ENCODE measurements around the gene PPIA. TPM values are rescaled to one million over a fixed set of nuclear protein-coding genes. Genes with fewer than 3 reads are reported as not detected.
A peak's percentile ranks its signal among the peaks of the same experiment; 100 is the strongest.
"Not testable (repeated sequence)": the region's sequence is repeated elsewhere in the genome, so short reads cannot be mapped to it uniquely, and the experiment has no call there.

PPIA gene
- total RNA-seq, 2 donors from 2014 or later: 957 to 1,544 TPM

GRCh38 chr7:44824894-44825526 lies 28.5 kb downstream of the PPIA start:
- no peaks in the 10 kb centered on the region for H3K27me3 ChIP-seq (replicated peaks; ENCODE audit: insufficient read depth)
- no peak for DNase-seq (ENCODE audit: low spot score)
- H3K9me3 ChIP-seq: no peaks in the 10 kb centered on the region
- no peak for TF ChIP-seq POLR2AphosphoS5 (IDR thresholded peaks at IDR 0.05)
- WGBS: 71% methylated on average over 2 of the region's 2 CpGs
- no peaks in the 10 kb centered on the region for H3K4me1 ChIP-seq (replicated peaks)
- H3K36me3 ChIP-seq: no peaks in the 10 kb centered on the region
- intact Hi-C loops (cut with DNase I): no loop called here
- no peak overlapping the region for H3K4me3 ChIP-seq
- H3K27ac ChIP-seq: no peak overlapping the region

- intact Hi-C loops (cut with DNase I): no loop called here
- Histone ChIP-seq H3K36me3 (no peaks in the 10 kb centered on the region), H3K27me3 (replicated peaks; ENCODE audit: insufficient read depth) (no peaks in the 10 kb centered on the region), H3K4me3 (no peak overlapping the region), H3K9me3 (no peaks in the 10 kb centered on the region), H3K4me1 (replicated peaks) (no peaks in the 10 kb centered on the region), H3K27ac (no peak overlapping the region)
- WGBS: 89% methylated on average over 3 of the region's 3 CpGs
- DNase-seq (ENCODE audit: low spot score): no peak
- TF ChIP-seq POLR2AphosphoS5 (IDR thresholded peaks at IDR 0.05) (no peak), CTCF (IDR thresholded peaks at IDR 0.05) (no peak), POLR2A (IDR thresholded peaks at IDR 0.05) (no peak)
Observed at GRCh38 chr7:44827567-44827966, 31.1 kb downstream of the PPIA start.

GRCh38 chr7:44838751-44839150 lies 42.3 kb downstream of the PPIA start:
- no peaks in the 10 kb centered on the region for H3K9me3 ChIP-seq
- no peak overlapping the region for H3K4me3 ChIP-seq
- DNase-seq (ENCODE audit: low spot score): no peak
- H3K27me3 ChIP-seq (replicated peaks; ENCODE audit: insufficient read depth): no peaks in the 10 kb centered on the region
- no peak overlapping the region for H3K27ac ChIP-seq
- H3K4me1 ChIP-seq (replicated peaks): no peaks in the 10 kb centered on the region
- intact Hi-C loops (cut with DNase I): no loop called here
- H3K36me3 ChIP-seq: no peaks in the 10 kb centered on the region
- TF ChIP-seq POLR2A (IDR thresholded peaks at IDR 0.05): no peak
- no peak for TF ChIP-seq POLR2AphosphoS5 (IDR thresholded peaks at IDR 0.05)
- TF ChIP-seq CTCF (IDR thresholded peaks at IDR 0.05): no peak
- WGBS: 53% methylated on average over 2 of the region's 2 CpGs

- H3K27me3 ChIP-seq (replicated peaks; ENCODE audit: insufficient read depth); intact Hi-C loops (cut with DNase I); H3K27ac ChIP-seq; H3K9me3 ChIP-seq; DNase-seq (ENCODE audit: low spot score); H3K4me1 ChIP-seq (replicated peaks); H3K4me3 ChIP-seq; H3K36me3 ChIP-seq: not testable (repeated sequence)
- 90% methylated on average over 8 of the region's 8 CpGs for WGBS
Observed at GRCh38 chr7:44842675-44843074, 46.2 kb downstream of the PPIA start.

- H3K27me3 ChIP-seq (replicated peaks; ENCODE audit: insufficient read depth); H3K4me3 ChIP-seq; H3K9me3 ChIP-seq; H3K4me1 ChIP-seq (replicated peaks); intact Hi-C loops (cut with DNase I); DNase-seq (ENCODE audit: low spot score); H3K27ac ChIP-seq; H3K36me3 ChIP-seq: not testable (repeated sequence)
- 97% methylated on average over 5 of the region's 5 CpGs for WGBS
Observed at GRCh38 chr7:44843440-44843839, 47.0 kb downstream of the PPIA start.

- Histone ChIP-seq H3K36me3 (no peaks in the 10 kb centered on the region), H3K27ac (no peak overlapping the region), H3K4me3 (no peak overlapping the region), H3K27me3 (replicated peaks; ENCODE audit: insufficient read depth) (no peaks in the 10 kb centered on the region), H3K9me3 (no peaks in the 10 kb centered on the region), H3K4me1 (replicated peaks) (no peaks in the 10 kb centered on the region)
- no peak for DNase-seq (ENCODE audit: low spot score)
- intact Hi-C loops (cut with DNase I): loop anchor here (5.0 kb wide), 4 partner anchors 42 to 263 kb away; partner anchors contain the start of genes PURB, TMED4 and ZMIZ2
- TF ChIP-seq POLR2AphosphoS5 (IDR thresholded peaks at IDR 0.05) (no peak), POLR2A (IDR thresholded peaks at IDR 0.05) (no peak), CTCF (IDR thresholded peaks at IDR 0.05) (no peak)
Observed at GRCh38 chr7:44845451-44845850, 49.0 kb downstream of the PPIA start.

- WGBS: 58% methylated on average over 11 of the region's 11 CpGs
- Histone ChIP-seq H3K27ac (peak overlapping the region in 1 of 2 donors; percentile 96), H3K4me3 (peak overlapping the region; percentile 62 to 87)
- not testable (repeated sequence) for H3K27me3 ChIP-seq (replicated peaks; ENCODE audit: insufficient read depth); H3K9me3 ChIP-seq; H3K36me3 ChIP-seq; H3K4me1 ChIP-seq (replicated peaks); DNase-seq (ENCODE audit: low spot score)
- intact Hi-C loops (cut with DNase I): loop anchor here (2.0 to 5.0 kb wide), 5 partner anchors 41 to 264 kb away; partner anchors contain the start of genes PPIA, PURB, TMED4 and ZMIZ2
Observed at GRCh38 chr7:44846390-44846789, 49.9 kb downstream of the PPIA start.

All from prostate gland (tissue), 2 donors.